GM12875 (cell line): Measurements from ENCODE around the gene FTCD.

ENCODE experiments used
- H3K4me3 ChIP-seq: one replicate; pipeline ENCODE4 v1.5.1; 2011; ENCODE audit warnings: low read depth, low read length, control low read depth
- CTCF ChIP-seq: IDR thresholded peaks from 2 replicates; pipeline ENCODE4 v1.5.1; 2011; ENCODE audit warnings: low read depth, mild to moderate bottlenecking, control low read depth, inconsistent platforms, low read length, moderate library complexity, borderline replicate concordance; ENCODE audit not compliant: insufficient read depth

FTCD gene

GRCh38 chr21:46161633-46162592 lies 6.5 kb upstream of the FTCD start:
- H3K4me3 ChIP-seq = no peak overlapping the region
- TF ChIP-seq CTCF = no peak

- no peak overlapping the region for H3K4me3 ChIP-seq
- no peak for TF ChIP-seq CTCF
Measured at GRCh38 chr21:46160907-46161632, 5.7 kb upstream of the FTCD start.

- no peak overlapping the region for H3K4me3 ChIP-seq
Measured at GRCh38 chr21:46160657-46160906, 5.2 kb upstream of the FTCD start.

DNA sequence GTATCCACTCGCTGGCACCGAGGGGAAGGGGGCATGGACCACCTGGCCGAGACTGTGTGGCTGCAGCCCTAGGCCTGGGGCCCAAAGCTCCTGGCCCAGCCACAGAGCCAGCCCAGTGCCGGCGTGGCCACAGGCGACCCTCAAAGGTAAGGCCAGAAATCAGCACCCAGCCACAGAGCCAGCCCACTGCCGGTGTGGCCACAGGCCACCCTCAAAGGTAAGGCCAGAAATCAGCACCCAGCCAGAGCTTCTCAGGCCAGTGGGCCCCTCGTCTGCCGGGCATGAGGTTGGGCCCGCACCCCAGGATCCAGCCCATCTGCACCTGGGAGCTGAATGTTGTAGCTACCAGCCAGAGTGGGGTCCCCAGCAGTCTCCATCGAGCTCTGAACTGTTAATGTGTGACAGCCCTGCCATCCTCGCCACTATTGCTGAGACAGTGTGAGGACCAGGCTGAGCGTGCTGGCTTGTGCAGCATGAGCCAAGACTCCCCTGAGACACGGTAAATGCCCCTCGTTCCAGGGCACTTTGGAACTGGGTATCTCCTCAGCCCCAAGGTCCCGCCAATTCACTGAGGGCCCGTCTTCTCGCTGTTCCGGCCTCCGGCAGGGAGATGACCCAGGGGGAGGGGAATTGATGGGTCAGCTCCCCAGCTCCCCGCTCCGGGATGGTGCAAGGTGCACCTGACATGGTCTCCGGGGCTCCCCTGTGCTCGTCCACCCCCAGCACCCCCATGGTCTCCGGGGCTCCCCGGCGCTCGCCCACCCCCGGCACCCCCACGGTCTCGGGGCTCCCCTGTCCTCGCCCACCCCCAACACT lies 4.7 kb upstream of the FTCD start:
- no peak for TF ChIP-seq CTCF
- no peak overlapping the region for H3K4me3 ChIP-seq

More at GRCh38 chr21:46160657-46160906, 5.2 kb upstream of the FTCD start:
- no peak for TF ChIP-seq CTCF

DNA sequence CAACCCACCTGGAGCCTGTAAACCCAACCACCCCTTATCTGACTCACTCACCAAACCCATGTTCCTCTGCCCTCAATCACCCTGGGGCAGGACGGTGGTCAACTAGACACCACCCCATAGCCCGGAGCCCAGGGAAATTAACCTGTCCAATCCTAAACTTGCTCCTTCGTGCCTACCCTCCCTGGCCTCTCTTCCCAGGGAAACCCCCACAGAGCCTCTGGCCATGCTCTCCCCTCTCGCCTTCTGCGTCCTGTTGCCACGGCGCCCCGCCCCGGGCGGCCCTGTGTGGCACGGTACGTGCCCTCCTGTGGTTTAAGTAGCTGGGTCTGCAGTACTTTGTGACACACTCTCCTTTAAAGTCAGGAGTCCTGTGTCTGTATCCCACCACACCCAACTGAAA lies 4.0 kb upstream of the FTCD start:
- no peak overlapping the region for H3K4me3 ChIP-seq
- TF ChIP-seq CTCF = no peak

GRCh38 chr21:46158666-46159300 lies 3.4 kb upstream of the FTCD start:
- H3K4me3 ChIP-seq = no peak overlapping the region
- TF ChIP-seq CTCF = no peak
